CD4-positive, alpha-beta T cell (primary cell): ENCODE data around the gene TMEM91. TPM values are rescaled to one million over a fixed set of nuclear protein-coding genes. Genes with fewer than 3 reads are reported as not detected.

Experiments
- ATAC-seq: fragments of 200-7000 bp; cut with Tn5 transposase; one replicate; pipeline ENCODE4 v1.10.0; 2022; ENCODE audit warnings: mild to moderate bottlenecking; ENCODE audit not compliant: poor library complexity
- CTCF ChIA-PET: fragments of 350-600 bp; sonication (Branson Sonifier 250); formaldehyde crosslinking; loops from one replicate; lab custom pipeline; 2021; ENCODE audit warnings: antibody characterized with exemption, inconsistent platforms; lab: Charles Lee
- POLR2A ChIA-PET: fragments of 350-600 bp; sonication (Branson Sonifier 250); formaldehyde crosslinking; loops from one replicate; lab custom pipeline; 2021; ENCODE audit warnings: antibody characterized with exemption, inconsistent platforms; lab: Charles Lee
- DNase-seq, 14 experiments: peaks; one replicate each; pipeline ENCODE4 v3.0.0-alpha.2; 2013 to 2020; ENCODE audit warnings: mixed read lengths in 2 of 14
- H3K27ac ChIP-seq, 2 donors: one replicate each; pipeline versions ENCODE4 v1.5.1 to v1.7.0; 2013; ENCODE audit warnings: low read length in 2 of 2, low read depth in 1 of 2, mild to moderate bottlenecking in 1 of 2
- H3K27me3 ChIP-seq, 2 experiments: 1 replicate in 1 of 2; 2 replicates in 1 of 2; pipeline versions ENCODE4 v1.6.1 to v1.7.0; 2013; ENCODE audit warnings: low read length in 2 of 2, control low read depth in 1 of 2, mild to moderate bottlenecking in 1 of 2, moderate library complexity in 1 of 2; ENCODE audit not compliant: insufficient read depth in 2 of 2, control insufficient read depth in 1 of 2
- H3K36me3 ChIP-seq: one replicate; pipeline ENCODE4 v1.6.1; 2013; ENCODE audit warnings: low read length, control low read depth; ENCODE audit not compliant: insufficient read depth
- H3K4me1 ChIP-seq: one replicate; pipeline ENCODE4 v1.6.1; 2013; ENCODE audit warnings: low read length, control low read depth; ENCODE audit not compliant: insufficient read depth
- H3K4me3 ChIP-seq: one replicate; pipeline ENCODE4 v1.5.1; 2013; ENCODE audit warnings: mild to moderate bottlenecking, low read length, moderate library complexity
- H3K9me3 ChIP-seq, 2 experiments: 1 replicate in 1 of 2; 2 replicates in 1 of 2; pipeline versions ENCODE4 v1.6.1 to v1.7.0; 2013; ENCODE audit warnings: low read length in 2 of 2, mild to moderate bottlenecking in 2 of 2, control low read depth in 1 of 2, moderate library complexity in 1 of 2; ENCODE audit not compliant: control insufficient read depth in 1 of 2, insufficient read depth in 1 of 2
- H3K27ac Mint-ChIP-seq: one replicate; pipeline ENCODE4 v1.8.0; 2020; ENCODE audit warnings: mixed read lengths
- H3K27me3 Mint-ChIP-seq: one replicate; pipeline ENCODE4 v1.8.0; 2021; ENCODE audit warnings: mixed read lengths
- H3K36me3 Mint-ChIP-seq: one replicate; pipeline ENCODE4 v1.8.0; 2021; ENCODE audit warnings: low read depth, mixed read lengths
- H3K4me1 Mint-ChIP-seq: one replicate; pipeline ENCODE4 v1.8.0; 2021; ENCODE audit warnings: low read depth, mixed read lengths
- H3K4me3 Mint-ChIP-seq: one replicate; pipeline ENCODE4 v1.8.0; 2020; ENCODE audit warnings: mild to moderate bottlenecking, mixed read lengths
- H3K9me3 Mint-ChIP-seq: one replicate; pipeline ENCODE4 v1.8.0; 2020; ENCODE audit warnings: mixed read lengths
- CTCF ChIP-seq: fragments of 200-600 bp; IDR thresholded peaks from one replicate; pipeline ENCODE4 v1.8.0; 2022; ENCODE audit warnings: antibody characterized with exemption, mild to moderate bottlenecking
- intact Hi-C, 2 experiments: fragments of 100-400 bp; cut with DNase I in 1 of 2; cut with micrococcal nuclease in 1 of 2; formaldehyde crosslinking; loops; one replicate each; pipeline versions ENCODE4 v1.15.1 to v1.9.0; 2023 to 2025; cut with DNase I, micrococcal nuclease
- total RNA-seq, 174 experiments: library from RNA in 2 of 174; stranded (reverse) in 2 of 174; gene quantifications; one replicate each; pipeline ENCODE4 v1.2.3 and lab custom pipeline; 2021 to 2026

The TMEM91 gene
- total RNA-seq, 2 experiments from 2014 or later, result 6.8 to 7.7 TPM

- Histone ChIP-seq H3K27ac (no peak overlapping the region), H3K9me3 (no peaks in the 10 kb centered on the region), H3K36me3 (peaks cover 55% of the 10 kb centered on the region), H3K4me3 (no peak overlapping the region), H3K4me1 (peaks cover 15% of the 10 kb centered on the region), H3K27me3 (no peaks in the 10 kb centered on the region)
- DNase-seq, result no peak
- Mint-ChIP-seq H3K36me3 (peaks cover 53% of the 10 kb centered on the region), H3K4me3 (no peak overlapping the region), H3K9me3 (no peaks in the 10 kb centered on the region), H3K27ac (no peak overlapping the region), H3K27me3 (no peaks in the 10 kb centered on the region), H3K4me1 (peaks cover 11% of the 10 kb centered on the region)
- no peak for ATAC-seq
- CTCF ChIA-PET, result no interaction called here
- no peak for TF ChIP-seq CTCF
- POLR2A ChIA-PET, result no interaction called here
- intact Hi-C loops, result no loop called here
Measured at GRCh38 chr19:41411968-41412265, 35.6 kb downstream of the TMEM91 start.

GRCh38 chr19:41412953-41413352, 36.6 kb downstream of the TMEM91 start:
- Mint-ChIP-seq H3K9me3 (no peaks in the 10 kb centered on the region), H3K27me3 (no peaks in the 10 kb centered on the region), H3K36me3 (peaks cover 61% of the 10 kb centered on the region), H3K27ac (no peak overlapping the region), H3K4me1 (peaks cover 11% of the 10 kb centered on the region), H3K4me3 (no peak overlapping the region)
- Histone ChIP-seq H3K36me3 (peaks cover 60% of the 10 kb centered on the region), H3K27ac (no peak overlapping the region), H3K27me3 (no peaks in the 10 kb centered on the region), H3K4me3 (no peak overlapping the region), H3K9me3 (no peaks in the 10 kb centered on the region), H3K4me1 (peaks cover 15% of the 10 kb centered on the region)
- intact Hi-C loops, result no loop called here
- TF ChIP-seq CTCF, result no peak
- DNase-seq (no peak), ATAC-seq (no peak)
- ChIA-PET POLR2A (no interaction called here), CTCF (no interaction called here)

GRCh38 chr19:41413947-41414346, 37.6 kb downstream of the TMEM91 start:
- ATAC-seq, result no peak
- peaks cover 66% of the 10 kb centered on the region for H3K36me3 ChIP-seq
- H3K27ac ChIP-seq, result no peak overlapping the region
- DNase-seq, result no peak
- no peak overlapping the region for H3K27ac Mint-ChIP-seq
- POLR2A ChIA-PET, result no interaction called here
- H3K4me3 ChIP-seq, result no peak overlapping the region
- H3K4me1 Mint-ChIP-seq, result peaks cover 11% of the 10 kb centered on the region
- peaks cover 12% of the 10 kb centered on the region for H3K4me1 ChIP-seq
- CTCF ChIA-PET, result no interaction called here
- TF ChIP-seq CTCF, result no peak
- H3K9me3 Mint-ChIP-seq, result no peaks in the 10 kb centered on the region
- no peaks in the 10 kb centered on the region for H3K9me3 ChIP-seq
- intact Hi-C loops, result no loop called here
- no peaks in the 10 kb centered on the region for H3K27me3 ChIP-seq
- H3K4me3 Mint-ChIP-seq, result no peak overlapping the region
- peaks cover 70% of the 10 kb centered on the region for H3K36me3 Mint-ChIP-seq
- H3K27me3 Mint-ChIP-seq, result no peaks in the 10 kb centered on the region
